ENCODE results near the gene PRKCG.

DNA sequence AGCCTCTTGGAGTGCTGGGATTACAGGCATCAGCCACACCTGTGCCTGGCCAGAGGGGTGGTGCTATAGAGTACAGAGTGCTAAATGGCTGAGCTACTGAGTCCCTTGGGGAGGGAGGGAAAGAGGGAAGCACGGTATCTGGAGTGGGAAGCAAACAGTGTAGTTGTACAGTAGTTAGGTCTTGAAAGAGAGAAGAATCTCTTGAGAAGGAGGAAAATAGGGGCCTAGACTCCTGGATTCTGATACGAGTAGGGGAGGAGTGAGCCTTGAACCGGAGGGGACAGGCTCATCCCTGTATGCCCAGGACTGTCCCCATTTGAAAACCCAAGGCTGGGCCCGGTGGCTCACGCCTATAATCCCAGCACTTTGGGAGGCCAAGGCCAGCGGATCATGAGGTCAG is 9.2 kb upstream of the PRKCG start:
- TF ChIP-seq POLR2AphosphoS5 (IDR thresholded peaks at IDR 0.05; ENCODE audit: low read depth, low read length), result peak; percentile 63
- no peak for TF ChIP-seq ZNF274 (IDR thresholded peaks at IDR 0.05; ENCODE audit: borderline replicate concordance, extremely low read depth, low read length)
- no peak for TF ChIP-seq POLR2A (IDR thresholded peaks at IDR 0.05; ENCODE audit: control extremely low read depth in 1 of 2, low read depth in 2 of 2, low read length in 2 of 2)
- TF ChIP-seq, protein P1, sequence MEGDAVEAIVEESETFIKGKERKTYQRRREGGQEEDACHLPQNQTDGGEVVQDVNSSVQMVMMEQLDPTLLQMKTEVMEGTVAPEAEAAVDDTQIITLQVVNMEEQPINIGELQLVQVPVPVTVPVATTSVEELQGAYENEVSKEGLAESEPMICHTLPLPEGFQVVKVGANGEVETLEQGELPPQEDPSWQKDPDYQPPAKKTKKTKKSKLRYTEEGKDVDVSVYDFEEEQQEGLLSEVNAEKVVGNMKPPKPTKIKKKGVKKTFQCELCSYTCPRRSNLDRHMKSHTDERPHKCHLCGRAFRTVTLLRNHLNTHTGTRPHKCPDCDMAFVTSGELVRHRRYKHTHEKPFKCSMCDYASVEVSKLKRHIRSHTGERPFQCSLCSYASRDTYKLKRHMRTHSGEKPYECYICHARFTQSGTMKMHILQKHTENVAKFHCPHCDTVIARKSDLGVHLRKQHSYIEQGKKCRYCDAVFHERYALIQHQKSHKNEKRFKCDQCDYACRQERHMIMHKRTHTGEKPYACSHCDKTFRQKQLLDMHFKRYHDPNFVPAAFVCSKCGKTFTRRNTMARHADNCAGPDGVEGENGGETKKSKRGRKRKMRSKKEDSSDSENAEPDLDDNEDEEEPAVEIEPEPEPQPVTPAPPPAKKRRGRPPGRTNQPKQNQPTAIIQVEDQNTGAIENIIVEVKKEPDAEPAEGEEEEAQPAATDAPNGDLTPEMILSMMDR (IDR thresholded peaks at IDR 0.05; ENCODE audit: control extremely low read depth in 1 of 3, insufficient read depth in 1 of 3, low read depth in 1 of 3, low read length in 3 of 3), result no peak
- TF ChIP-seq EP300 (IDR thresholded peaks at IDR 0.05; ENCODE audit: borderline replicate concordance in 1 of 2, low read depth in 2 of 2, low read length in 2 of 2), result no peak
- no peak for TF ChIP-seq GABPA (IDR thresholded peaks at IDR 0.05; ENCODE audit: borderline replicate concordance, insufficient read depth, low read length)
- TF ChIP-seq SP4 (IDR thresholded peaks at IDR 0.05; ENCODE audit: low read length), result no peak
- TF ChIP-seq RAD21 (IDR thresholded peaks at IDR 0.05 in 1 of 2, conservative IDR thresholded peaks at IDR 0.05 in 1 of 2; ENCODE audit: low read depth in 2 of 2, low read length in 2 of 2), result no peak
- TF ChIP-seq EZH2 (IDR thresholded peaks at IDR 0.05; ENCODE audit: low read depth, low read length, severe bottlenecking), result no peak
- TF ChIP-seq MAFK (IDR thresholded peaks at IDR 0.05; ENCODE audit: low read depth, low read length), result no peak
